NCI-H526 (cell line): ENCODE results near the gene SEC23IP.
"Not testable (repeated sequence)": the region's sequence is repeated elsewhere in the genome, so short reads cannot be mapped to it uniquely, and the experiment has no call there.

Experiments used
- DNase-seq, 2 experiments: peaks; one replicate each; lab custom pipeline; 2025; lab: John Stamatoyannopoulos, UW

SEC23IP gene

DNA sequence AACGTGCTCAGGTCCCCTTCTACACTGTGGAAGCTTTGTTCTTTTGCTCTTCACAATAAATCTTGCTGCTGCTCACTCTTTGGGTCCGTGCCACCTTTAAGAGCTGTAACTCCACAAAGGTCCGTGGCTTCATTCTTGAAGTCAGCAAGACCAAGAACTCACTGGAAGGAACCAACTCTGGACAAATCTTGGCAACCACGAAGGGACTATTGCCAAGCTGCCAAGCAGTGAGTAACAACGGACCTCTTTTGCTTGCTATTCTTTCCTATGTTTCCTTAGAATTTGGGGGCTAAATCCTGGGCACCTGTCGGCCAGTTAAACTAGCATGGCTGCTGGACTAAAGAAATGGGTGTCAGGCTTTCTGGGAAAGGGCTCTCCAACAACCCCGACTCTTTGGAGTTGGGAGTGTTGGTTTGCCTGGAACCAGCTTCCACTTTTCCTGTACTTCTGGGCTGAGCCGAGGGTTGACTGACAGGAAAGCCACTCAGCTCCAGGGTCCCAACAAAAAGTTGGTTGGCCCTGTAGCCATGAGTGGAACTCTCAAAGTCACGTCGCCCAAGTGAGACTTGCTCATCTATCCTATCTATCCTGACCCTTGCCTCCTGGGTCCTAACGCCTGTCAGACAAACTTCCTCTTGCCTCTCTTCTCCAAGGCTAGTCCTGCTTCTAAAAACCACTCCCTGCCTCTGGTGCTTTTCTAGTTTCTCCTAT, 8.5 kb upstream of the SEC23IP start:
- not testable (repeated sequence) for DNase-seq

DNA sequence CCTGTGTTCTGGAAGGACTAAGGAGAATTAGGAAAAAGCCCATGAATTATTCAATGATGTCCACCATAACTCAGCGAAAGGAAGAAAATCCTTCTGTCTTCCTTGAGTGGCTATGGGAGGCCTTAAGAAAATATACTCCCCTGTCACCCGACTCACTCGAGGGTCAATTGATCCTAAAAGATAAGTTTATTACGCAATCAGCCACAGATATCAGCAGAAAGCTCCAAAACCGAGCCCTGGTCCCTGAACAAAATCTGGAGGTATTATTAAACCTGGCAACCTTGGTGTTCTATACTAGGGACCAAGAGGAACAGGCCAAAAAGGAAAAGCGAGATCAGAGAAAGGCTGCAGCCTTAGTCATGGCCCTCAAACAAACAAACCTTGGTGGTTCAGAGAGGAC, 6.5 kb upstream of the SEC23IP start:
- not testable (repeated sequence) for DNase-seq

DNA sequence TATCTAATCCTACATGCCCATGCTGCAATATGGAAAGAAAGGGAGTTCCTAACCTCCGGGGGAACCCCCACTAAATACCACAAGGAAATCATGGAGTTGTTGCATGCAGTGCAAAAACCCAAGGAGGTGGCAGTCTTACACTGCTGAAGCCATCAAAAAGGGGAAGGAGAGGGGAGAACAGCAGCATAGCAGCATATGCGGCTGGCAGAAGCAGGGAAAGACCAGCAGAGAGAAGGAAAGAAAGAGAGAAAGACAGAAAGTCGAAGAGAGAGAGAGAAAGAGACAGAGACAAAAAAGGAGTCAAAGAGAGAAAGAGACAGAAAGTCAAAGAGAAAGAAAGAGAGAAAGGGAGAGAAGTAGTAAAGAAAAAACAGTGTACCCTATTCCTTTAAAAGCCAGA, 3.8 kb upstream of the SEC23IP start:
- not testable (repeated sequence) for DNase-seq

DNA sequence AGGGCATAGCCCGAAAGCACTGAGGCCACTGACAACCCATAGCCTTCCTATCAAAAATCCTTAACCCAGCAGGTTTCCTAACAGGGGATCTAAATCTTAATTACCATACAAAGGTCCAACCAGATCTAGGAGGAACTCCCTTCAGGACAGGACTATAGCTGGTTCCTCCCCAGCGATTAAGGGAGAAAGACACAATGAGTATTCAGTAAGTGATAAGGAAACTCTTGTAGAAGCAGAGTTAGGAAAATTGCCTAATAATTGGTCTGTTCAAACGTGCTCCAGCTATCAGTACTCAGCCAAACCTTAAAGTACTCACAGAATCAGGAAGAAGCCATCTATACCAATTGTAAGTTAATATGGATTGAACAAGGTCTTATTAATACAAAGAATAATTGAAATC, 3.3 kb upstream of the SEC23IP start:
- DNase-seq = not testable (repeated sequence)

DNA sequence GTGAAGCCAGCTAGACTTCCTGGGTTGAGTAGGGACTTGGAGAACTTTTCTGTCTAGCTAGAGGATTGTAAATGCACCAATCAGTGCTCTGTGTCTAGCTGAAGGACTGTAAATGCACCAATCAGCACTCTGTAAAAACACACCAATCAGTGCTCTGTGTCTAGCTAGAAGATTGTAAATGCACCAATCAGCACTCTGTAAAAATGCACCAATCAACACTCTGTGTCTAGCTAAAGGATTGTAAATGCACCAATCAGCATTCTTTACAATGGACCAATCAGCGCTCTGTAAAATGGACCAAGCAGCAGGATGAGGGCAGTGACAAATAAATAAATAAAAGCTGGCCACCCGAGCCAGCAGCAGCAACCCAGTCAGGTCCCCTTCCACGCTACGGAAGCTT, 2.2 kb upstream of the SEC23IP start:
- DNase-seq = not testable (repeated sequence)

DNA sequence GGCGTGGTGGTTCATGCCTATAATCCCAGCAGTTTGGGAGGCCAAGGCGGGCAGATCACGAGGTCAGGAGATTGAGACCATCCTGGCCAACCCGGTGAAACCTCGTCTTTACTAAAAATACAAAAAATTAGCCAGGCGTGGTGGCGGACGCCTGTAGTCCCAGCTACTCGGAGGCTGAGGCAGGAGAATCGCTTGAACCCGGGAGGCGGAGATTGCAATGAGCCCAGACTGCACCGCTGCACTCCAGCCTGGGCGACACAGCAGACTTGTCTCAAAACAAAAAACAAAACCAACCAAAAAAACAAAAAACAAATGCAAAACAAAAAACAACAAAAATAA, 712 bp upstream of the SEC23IP start:
- DNase-seq = not testable (repeated sequence)

DNA sequence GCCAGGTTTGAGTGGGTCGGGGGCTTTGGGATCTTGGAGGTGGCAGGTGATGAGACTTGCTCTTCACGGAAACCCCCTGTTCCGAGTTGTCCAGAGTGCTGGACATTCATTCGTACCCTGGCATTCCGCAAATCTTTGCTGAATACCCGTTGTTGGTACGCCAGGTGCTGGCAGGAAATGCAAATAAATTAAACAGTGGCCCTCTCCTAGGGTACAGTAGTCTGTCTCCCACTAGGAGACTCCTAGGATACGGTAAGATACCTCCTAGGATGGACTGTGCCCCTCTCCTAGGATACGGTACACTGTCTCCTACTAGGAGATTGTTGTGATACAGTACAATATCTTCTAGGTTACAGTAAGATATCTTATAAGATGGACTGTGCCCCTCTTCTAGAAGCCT, 544 bp downstream of the SEC23IP start:
- DNase-seq = peak in 1 of 2 experiments; percentile 27

DNA sequence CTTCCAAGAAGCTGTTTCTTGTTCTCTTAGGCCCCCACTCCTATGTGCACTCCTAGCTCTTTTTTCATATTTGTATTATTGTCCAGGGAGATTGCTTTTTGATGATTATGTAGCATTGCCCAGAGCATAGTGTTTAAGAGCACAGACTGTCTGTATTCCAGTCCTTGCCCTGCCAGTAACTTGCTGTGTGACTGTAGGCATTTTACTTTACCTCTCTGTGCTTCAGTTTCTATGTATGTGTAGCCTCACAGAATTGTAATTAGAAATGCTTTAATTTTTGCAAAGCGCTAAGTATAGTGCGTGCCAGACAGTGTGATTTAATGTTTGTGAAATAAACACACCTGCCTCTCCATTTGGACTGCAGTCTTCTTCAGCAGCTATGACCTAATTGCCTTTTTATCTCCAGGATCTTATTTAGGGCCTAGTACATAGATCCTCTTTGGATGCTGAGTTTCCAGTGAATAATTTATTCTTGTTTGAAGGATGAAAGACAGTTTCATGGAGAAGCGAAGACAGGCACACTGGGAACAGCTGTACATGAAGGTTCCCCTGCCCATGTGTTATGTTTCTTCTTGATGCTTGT, 1.4 kb downstream of the SEC23IP start:
- DNase-seq = no peak

DNA sequence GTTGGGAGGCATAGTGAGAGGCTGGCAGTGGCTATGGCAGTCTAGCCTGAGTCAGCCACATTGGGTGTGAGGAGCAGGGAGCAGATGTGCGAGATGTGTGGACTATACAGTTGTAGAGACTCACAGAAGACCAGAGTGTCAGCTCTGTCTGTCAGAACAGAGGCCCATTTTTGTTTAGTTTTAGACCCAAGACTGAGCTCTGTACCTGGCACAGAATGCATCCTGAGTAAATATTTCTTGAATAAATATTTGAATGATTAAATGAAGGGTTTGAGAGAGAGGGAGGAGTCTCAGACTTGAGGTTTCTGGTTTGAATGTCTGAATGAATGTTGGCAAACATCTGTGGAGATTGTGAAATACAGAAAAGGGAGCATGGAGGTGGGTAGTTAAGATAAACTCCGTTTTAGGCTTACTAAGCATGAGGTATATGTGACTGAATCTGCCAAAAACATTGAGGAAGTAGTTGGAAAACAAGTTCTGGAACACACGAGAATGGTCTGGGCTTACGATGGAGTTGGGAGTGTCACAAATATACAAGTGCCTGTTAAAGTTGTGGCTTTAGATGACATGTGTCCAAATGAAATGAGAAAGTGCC, 3.6 kb downstream of the SEC23IP start:
- no peak for DNase-seq

DNA sequence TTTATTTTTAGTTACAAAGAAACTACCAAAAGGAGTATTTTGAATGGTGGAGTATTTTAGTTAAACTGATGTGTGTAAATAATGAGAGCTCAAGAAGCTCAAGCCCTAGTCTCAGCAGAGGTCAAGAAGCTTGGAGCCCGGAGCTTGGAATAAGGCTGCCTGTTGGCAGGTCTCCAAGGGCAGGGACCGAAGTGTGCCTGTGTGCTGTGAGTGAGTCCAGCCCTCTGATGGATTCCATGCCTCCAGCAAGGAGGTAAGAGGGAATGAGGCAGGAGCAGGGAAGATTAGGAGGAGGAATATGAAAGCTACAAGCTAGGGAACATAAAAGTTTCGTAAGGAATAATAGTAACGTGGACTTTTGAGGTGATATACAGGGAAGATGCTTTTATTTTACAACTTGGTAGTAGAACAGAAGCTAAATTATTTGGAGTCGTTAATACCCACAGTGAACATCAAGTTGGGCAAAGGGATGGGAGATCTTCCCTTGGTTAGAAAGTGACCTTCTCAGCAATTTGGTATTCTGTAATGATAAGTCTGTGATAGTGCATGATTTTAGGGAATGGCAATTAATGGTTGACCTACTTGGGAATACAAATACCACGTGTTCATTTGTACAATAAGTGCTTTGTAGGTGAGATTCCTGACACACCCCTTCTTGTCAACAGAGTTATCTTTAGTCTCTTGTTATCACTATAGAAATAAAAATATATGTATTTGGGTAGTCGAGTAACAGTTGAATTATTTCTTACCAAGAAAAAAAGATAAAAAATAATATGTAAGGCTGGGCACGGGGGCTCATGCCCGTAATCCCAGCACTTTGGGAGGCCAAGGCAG, 4.6 kb downstream of the SEC23IP start:
- DNase-seq = no peak

DNA sequence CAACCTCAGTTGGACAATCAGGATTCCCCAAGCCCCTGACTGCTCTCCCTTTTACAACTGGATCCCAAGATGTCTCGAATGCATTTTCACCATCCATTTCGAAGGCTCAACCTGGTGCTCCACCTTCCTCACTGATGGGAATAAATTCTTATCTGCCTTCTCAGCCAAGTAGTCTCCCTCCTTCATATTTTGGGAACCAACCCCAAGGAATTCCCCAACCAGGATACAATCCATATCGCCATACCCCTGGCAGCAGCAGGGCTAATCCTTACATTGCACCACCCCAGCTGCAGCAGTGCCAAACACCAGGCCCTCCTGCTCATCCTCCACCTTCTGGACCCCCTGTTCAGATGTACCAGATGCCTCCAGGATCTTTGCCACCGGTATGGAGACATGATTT, 6.0 kb downstream of the SEC23IP start:
- no peak for DNase-seq

DNA sequence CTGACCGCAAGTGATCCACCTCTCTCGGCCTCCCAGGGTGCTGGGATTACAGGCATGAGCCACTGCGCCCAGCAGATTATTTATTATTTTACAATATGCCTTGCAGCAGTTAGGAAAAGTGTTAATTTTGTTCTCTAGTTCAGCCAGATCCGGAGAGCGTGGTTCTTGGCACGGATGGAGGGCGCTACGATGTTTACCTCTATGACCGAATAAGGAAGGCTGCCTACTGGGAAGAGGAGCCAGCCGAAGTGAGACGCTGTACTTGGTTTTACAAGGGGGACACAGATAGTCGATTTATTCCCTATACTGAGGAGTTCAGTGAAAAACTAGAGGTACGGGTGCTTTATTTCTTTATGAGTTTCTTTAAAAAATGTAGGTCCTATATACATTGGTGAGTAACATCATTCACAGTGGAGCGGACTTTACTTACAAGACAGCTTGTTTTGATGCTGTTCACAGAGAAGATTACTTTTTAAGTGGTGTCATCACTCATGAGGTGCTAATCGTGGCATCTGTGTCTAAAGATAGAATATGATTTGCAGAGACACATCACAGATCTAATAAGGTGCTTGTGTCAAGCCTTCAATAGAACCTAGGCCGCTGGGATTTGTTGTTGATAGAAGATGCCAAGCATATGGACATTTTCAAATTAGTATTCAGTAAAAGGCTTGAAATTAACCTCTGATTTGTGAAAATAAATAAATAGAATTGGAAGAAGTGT, 11.6 kb downstream of the SEC23IP start:
- DNase-seq = no peak

DNA sequence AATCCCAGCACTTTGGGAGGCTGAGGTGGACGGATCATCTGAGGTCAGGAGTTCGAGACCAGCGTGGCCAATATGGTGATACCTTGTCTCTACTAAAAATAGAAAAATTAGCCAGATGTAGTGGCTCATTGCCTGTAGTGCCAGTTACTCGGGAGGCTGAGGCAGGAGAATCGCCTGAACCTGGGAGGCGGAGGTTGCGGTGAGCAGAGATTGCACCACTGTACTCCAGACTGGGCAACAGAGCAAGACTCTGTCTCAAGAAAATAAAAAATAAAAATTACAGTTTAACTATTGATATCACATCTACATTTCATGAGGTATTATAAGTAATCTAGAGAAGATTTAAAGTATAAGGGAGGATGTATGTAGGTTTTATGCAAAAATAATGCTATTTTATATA, 15.2 kb downstream of the SEC23IP start:
- DNase-seq = not testable (repeated sequence)

DNA sequence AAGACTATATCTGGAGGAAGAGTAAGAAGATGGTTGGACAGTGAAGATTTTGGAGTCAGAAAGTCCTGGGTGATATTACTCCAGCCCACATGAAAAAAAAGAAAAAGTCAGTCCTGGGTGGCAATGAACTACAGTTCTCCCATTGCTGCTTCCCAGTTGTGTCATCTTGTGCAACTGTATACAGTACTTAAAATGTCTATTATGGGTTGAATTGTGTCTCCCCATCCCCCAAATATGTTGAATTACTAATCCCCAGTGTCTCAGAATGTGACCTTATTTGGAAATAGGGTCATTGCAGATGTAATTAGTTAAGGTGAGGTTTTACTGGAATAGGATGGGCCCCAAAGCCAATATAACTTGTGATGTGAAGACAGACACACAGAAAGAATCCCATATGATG, 15.6 kb downstream of the SEC23IP start:
- DNase-seq = no peak

DNA sequence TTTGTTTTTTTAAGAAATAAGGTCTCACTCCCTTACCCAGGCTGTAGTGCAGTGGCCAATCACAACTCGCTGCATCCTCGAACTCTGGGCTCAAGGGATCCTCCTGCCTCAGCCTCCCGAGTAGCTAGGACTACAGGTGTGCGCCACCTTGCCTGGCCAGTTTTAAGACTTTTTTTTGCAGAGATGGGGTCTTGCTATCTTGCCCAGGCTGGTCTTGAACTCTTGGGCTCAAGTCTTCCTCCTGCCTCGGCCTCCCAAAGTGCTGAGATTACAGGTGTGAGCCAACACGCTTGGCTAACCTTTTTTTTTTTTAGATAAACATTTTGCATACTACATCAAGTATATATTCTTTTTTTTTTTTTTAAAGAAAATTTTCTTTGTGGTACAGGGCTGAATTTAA, 18.2 kb downstream of the SEC23IP start:
- DNase-seq = no peak

DNA sequence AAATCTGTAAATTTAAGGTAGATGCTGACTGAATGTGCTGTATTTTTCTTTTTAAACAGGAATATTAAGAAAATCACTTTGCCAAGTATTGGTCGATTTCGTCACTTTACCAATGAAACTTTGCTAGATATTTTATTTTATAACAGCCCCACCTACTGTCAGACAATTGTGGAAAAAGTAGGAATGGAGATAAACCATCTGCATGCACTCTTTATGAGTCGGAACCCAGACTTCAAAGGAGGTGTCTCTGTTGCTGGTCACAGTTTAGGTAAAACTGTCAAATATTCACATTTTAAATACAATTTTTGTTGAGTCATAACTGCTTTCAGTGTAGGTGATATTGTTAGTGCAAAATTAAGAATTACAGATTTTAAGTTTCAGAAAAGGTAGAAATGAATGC, 25.2 kb downstream of the SEC23IP start:
- no peak for DNase-seq

DNA sequence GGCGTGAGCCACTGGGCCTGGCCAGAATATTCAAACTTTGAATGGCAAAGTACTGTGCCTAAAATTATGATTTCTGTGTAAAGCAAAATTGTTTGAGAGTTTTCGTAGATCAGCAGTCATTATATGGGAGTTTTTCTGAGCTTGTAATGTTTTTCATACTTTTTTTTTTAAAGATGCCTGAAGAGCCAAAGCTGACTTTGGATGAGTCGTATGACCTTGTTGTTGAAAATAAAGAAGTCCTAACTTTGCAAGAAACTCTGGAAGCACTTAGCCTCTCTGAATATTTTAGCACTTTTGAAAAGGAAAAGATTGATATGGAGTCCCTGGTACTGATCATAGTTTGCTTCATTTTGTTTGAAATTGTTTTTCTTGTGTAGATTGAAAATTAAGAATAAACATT, 26.7 kb downstream of the SEC23IP start:
- DNase-seq = no peak

DNA sequence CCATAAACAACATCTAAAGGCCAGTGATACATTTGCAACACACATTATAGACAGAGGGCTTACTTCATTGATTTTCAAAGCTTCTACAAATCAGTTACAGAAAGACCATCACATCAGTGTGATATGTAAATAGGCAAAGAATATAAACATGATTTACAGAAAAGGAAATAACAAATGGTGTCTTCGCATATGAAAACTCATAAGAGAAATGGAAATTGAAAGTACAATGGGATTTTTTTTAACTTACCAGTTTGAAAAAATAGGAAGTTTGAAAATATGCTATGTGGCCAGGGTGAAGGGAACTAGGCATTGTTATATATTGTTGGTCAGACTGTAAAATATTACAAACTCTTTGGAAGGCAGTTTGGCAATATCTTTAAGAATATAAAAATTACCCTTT, 27.3 kb downstream of the SEC23IP start:
- DNase-seq = no peak

DNA sequence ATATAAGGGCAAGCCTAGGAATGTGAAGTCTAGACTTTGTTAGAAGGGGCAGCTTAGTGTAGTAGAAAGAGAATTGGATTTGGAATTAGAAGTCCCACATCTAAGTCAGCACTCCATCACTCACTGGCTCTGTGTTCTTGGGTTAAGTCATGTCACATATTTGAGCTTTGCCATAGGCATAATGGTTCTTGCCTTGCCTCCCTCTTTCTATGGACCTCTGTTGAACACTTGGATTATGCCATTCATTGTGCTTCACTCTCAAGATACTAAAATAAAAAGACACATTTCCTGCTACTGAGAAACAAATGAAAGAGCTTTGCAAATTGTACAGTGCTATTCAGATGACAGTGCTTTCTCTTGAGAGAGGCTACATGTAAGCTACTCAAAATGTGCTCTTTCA, 35.9 kb downstream of the SEC23IP start:
- DNase-seq = no peak

DNA sequence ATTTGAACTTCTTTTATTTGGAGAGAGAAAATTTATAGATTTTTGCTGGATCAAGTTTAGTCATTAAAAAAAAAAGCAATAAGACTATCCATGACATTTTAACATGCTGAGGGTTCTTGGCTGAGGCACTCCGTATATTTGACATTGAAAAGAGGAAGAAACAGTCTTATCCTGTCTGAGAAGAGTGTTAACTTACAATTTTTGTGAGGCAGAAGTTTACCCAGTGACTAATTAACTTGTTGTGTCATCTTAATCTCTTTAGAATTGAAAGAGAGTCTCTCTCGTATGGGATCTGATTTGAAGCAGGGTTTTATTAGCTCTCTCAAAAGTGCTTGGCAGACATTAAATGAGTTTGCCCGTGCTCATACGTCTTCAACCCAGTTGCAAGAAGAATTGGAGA, 39.3 kb downstream of the SEC23IP start:
- DNase-seq = no peak

DNA sequence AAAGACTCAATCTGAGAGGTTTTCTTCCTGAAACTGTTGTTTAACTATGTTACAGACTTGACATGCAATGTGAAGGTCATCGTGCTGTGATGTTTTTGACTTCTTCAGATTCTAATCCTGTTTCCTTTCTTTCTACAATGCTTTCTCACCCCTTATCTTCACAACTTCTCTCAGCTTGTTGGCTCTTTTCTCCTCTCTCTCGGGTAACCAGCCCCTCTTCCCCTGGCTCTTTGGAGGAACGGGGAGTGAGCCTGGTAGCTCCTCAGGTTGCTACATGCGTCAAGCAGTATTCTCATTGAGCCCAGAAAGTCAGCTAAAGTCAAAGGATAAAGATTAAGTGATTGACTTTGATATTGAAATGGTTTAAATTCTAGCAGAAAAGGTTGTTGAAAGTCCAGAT, 40.1 kb downstream of the SEC23IP start:
- DNase-seq = no peak

DNA sequence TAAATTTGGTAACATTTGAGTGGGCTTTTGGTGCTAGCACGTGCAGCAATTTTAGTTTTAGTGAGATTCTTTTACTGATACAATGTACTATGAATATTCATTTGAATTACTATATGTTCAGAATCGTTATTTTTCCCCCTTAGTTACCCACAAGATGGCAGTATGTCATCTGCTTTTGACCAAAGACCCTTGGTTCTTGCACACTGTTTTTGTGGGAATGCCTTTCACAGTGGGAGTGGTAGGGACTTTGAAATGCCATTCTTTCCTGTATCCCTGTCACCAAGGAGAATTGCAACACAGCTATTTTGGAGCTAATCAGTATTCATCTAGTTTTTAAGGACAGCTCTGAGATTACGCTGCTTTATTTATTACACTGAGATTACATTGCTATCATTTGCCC, 40.6 kb downstream of the SEC23IP start:
- DNase-seq = peak; percentile 12 to 27
